Ammon's horn (tissue), 1 donor: ENCODE measurements around the gene PDCD1LG2.
A peak's percentile ranks its signal among the peaks of the same experiment; 100 is the strongest.
"Not testable (repeated sequence)": the region's sequence is repeated elsewhere in the genome, so short reads cannot be mapped to it uniquely, and the experiment has no call there.

Source experiments
- DNase-seq: peaks from one replicate; pipeline ENCODE4 v3.0.0-alpha.2; 2016; ENCODE audit warnings: low spot score

PDCD1LG2 gene

GRCh38 chr9:5566054-5566618, 55.8 kb downstream of the PDCD1LG2 start:
- no peak for DNase-seq

GRCh38 chr9:5568868-5569267, 58.5 kb downstream of the PDCD1LG2 start:
- DNase-seq = no peak

- no peak for DNase-seq
These were observed 59.1 kb downstream of the PDCD1LG2 start for GRCh38 chr9:5569409-5569808.

DNA sequence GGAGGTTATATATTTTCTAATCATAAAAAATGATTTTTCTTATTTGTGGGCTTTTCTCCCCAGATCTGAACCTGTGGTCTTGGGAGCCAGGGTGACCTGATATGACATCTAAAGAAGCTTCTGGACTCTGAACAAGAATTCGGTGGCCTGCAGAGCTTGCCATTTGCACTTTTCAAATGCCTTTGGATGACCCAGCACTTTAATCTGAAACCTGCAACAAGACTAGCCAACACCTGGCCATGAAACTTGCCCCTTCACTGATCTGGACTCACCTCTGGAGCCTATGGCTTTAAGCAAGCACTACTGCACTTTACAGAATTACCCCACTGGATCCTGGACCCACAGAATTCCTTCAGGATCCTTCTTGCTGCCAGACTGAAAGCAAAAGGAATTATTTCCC, 59.6 kb downstream of the PDCD1LG2 start:
- no peak for DNase-seq

GRCh38 chr9:5571629-5572232, 61.4 kb downstream of the PDCD1LG2 start:
- DNase-seq = no peak

DNA sequence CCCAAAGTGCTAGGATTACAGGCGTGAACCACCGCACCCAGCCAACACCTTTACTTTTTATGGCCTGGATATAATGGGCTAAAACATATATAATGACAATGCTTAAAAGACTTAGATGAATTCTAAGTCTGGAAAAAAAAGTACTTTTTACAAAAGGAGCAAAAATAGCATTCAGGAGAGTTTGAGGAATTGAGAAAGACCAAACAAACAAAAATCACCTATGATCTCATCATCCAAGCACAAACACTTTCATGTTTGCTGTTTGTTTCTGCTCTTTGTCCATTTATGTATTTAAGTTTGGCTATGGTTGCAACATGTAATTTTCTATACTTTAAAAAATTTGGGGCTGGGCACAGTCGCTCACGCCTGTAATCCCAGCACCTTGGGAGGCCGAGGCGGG, 63.8 kb downstream of the PDCD1LG2 start:
- no peak for DNase-seq

DNA sequence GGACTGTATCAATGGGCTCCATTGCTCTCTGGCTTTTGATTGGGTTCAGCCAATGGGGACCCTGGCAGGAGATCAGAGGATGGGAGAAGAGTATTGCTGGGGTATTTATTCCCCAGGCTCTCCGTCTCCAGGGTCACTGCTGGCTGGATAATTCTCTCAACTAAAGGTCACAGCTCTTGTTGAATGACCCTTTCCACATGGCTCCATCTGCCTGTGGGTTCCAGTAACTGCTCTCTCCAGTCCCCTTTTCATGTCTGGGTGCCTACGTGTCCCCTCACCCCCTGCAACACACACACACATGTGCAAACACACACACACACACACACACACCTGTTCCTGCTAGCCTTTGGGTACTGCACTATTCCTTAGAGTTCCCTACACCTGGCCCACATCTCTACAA, 64.7 kb downstream of the PDCD1LG2 start:
- no peak for DNase-seq

- DNase-seq = no peak
These were observed 66.9 kb downstream of the PDCD1LG2 start for GRCh38 chr9:5577225-5577624.

DNA sequence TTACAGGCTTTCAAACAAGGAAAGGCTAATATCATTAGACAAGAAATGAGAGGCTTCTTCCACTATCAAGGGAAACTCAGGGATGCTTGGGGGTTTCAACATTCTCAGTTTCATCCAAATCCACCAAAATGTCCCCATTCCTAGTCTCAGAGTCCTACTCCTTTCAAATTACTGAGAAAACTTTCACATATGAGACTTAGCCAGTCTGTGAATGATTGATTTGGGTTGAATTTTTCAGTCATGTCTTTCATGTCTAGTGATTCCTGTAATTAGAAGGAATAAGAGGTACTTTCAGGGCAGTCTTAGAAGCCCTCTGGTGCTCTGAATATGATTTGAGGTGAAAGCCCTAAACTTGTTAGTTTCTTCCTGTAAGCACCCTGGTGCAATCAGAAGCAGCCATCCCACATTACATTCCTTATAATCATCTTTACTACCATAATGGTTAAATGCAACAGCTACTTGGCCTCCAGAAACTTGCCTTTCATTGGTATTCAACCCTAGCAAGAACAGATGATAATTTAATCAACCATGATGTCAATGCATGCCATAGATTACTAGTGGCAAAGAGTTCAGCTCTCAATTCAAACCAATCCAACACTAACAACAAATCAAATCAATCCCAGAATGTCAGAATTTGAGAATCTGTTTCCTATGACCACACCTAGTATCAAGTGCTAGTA, 67.8 kb downstream of the PDCD1LG2 start:
- DNase-seq = no peak

DNA sequence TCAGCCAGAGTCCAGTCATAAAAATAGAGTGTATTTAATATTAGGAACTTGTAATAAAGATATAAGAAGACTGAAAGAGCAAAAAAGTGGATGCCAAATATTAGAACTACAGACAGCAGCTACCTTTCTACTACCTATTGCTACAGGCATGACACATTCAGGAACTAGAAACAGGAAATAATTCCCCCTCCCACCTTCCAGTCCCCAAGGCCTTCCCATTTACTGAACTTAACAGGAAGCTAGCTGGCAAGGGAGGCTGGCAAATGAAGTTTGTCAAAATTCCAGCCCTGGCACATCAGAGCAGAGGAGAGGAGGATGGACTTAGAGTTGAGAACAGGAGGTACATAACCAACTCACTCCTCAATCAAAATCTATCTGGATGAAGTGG, 68.4 kb downstream of the PDCD1LG2 start:
- DNase-seq = no peak

- DNase-seq = no peak
These were observed 69.5 kb downstream of the PDCD1LG2 start for GRCh38 chr9:5579881-5580280.

DNA sequence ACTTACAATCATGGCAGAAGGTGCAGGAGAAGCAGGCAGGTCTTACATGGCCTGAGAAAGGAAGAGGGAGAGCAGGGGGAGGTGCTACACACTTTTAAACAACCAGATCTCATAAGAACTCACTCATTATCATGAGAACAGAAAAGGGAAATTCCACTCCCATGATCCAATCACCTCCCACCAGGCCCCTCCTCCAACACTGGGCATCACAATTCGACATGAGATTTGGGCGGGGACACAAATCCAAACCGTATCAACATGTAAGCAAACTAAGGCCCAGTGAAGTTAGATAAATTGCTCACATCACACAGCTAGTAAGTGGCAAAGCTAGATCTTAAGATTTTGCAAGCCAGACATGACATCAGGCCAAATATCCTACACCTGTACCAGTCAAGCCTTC, 70.3 kb downstream of the PDCD1LG2 start:
- DNase-seq = no peak

GRCh38 chr9:5581706-5582105, 71.4 kb downstream of the PDCD1LG2 start:
- DNase-seq = not testable (repeated sequence)

- peak; percentile 15 for DNase-seq
These were observed 72.5 kb downstream of the PDCD1LG2 start for GRCh38 chr9:5582835-5583195.

DNA sequence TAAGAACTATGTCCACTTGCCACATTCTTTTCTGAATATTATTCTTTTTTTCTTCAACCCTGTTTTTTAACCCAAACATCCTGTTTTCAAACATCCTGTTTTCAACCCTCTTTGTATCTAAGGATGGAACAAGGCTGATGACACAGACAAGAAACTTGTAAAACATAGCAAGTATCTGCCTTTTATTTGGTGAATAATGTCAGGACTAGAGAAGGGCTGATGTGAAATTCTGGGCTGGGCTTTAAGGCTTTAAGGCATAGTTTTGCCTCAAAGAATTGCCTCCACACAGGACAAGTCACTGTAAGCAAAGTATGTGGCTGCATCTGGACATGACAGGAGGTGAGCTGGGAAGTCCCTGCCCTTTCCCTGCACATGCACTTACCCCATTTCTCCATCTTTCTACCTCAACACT, 76.1 kb downstream of the PDCD1LG2 start:
- no peak for DNase-seq

- DNase-seq = no peak
These were observed 76.7 kb downstream of the PDCD1LG2 start for GRCh38 chr9:5587024-5587423.

DNA sequence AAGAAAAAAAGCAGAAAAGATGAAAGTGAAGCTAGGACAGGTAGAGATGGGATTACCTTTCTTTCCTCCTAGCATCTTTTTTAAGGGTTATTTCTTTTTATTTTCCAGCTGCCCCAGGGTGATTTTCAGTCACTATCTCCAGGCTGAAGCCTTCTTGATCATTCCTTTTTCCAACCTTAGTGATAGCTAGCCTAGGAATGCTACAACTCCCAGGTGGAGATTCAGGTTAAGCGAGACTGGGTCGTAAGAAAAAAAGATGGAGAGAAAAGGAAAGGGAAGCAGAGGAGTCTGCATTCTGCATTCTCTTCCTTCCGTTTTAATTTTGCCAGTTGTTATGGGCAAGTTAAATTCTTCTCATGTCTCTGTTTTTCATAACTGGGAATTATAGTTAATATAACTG, 81.9 kb downstream of the PDCD1LG2 start:
- no peak for DNase-seq

- DNase-seq = no peak
These were observed 82.6 kb downstream of the PDCD1LG2 start for GRCh38 chr9:5592904-5593303.

- DNase-seq = no peak
These were observed 83.6 kb downstream of the PDCD1LG2 start for GRCh38 chr9:5593904-5594303.

DNA sequence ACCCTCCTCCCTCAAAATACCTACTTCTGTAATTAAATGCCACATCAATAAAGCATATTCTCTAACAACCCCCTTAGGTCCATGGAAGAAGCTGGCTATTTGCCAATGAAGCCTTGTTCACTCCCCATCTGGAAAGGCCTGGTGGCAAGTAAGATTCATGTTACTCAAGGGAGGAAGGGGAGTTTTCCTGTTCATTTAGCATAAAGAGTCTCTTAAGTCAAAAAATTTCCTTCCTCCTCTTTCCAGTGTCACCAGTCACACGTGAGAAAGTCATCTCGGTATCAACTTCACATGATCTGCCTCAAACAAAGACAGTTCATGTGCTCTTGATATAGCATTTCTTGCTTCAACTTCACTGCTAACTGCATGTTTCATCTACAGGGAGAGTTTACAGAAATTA, 85.8 kb downstream of the PDCD1LG2 start:
- no peak for DNase-seq

DNA sequence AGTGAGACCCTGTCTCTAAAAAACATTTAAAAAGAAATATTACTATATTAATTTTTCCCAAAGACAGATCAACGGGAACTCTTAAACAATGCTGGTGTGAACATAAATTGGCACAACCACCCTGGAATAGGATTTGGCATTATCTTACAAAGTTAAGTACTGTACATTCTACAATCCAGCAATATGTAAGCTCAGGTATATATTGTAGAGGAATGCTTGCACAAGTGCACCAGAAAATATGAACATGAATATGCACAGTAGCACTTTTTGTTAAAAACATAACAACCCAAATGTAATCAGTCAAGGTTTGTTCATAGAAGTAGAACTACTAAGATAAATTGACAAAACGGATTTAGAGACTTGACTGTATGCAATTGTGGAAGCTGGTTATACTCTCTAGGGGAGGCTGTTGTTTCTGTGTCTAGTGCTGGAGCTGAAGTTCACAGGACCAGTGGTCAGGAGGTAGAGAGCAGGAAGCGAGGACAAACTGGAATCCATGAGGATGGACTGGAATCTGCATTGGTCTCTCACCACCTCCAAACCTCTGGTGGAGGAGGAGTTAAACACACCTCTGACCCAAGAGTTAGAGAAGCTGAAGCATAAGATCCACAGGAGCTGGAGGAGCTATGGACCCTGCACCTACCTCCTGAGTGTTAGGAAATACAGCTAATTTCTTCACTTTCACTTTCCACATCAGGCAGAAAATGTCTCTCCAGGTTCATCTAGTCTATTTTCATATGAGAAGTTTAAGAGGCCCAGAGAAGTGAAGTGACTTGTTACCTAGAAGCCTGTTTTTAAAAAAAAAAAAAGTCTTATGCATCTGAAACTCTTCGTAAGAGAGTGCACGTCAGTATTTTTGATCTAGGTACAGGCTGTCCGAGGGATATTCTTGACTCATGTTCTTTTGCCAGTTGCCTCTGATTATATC, 98.2 kb downstream of the PDCD1LG2 start:
- DNase-seq = peak; percentile 26

- no peak for DNase-seq
These were observed 98.9 kb downstream of the PDCD1LG2 start for GRCh38 chr9:5609226-5609596.

DNA sequence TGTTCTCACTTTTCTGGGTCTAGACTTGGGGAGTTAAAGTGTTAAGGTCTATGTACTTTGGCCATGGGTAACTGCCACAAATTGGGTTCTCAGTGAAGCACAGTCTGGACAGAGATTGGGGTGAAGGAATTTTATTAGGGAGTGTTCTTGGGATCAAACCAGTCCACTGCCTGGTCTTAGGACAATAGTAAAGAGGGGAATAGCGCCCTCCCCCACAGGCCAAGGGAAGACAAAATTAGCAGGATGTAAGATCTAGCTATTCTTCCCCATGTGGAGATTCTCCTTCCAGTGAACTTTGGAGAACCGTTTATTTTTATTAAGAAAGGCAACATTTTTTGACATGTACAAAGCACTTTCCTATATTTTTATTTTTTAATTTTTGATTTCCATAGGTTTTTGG, 100.2 kb downstream of the PDCD1LG2 start:
- DNase-seq = no peak
